ENCODE data around the gene RYR3. TPM values are rescaled to one million over a fixed set of nuclear protein-coding genes. Genes with fewer than 3 reads are reported as not detected.

The RYR3 gene
- total and polyA plus RNA-seq, 2 of the 13 experiments (the other 11 are each of a cell fraction or from before 2014, with no cell fraction given): not detected

DNA sequence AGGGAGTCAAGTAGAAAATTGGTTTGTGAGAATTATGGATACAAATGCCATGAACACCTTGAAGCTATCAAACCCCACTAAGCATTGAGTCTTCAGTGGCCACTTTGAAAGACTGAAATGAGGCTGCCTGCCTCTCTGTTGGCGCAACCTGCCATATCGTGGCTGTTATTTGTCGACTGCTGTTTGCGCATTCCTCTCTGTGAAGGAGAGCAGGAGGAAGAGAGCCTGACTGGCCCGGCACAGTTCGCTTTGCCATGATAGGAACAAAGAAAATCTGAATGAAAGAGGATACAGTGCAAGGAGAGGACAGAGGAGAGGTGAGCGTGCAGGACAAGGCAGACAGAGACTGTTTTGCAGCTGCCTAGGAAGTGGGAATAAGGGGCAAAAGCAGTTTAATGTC, 289.4 kb downstream of the RYR3 start:
- Histone ChIP-seq H3K79me2 (ENCODE audit: insufficient read depth, low read length) (no peaks in the 10 kb centered on the region), H3K4me1 (ENCODE audit: insufficient read depth, low read length) (no peaks in the 10 kb centered on the region), H3K9ac (ENCODE audit: insufficient read depth, low read depth, low read length) (no peak overlapping the region), H3K9me3 (ENCODE audit: low read length) (no peaks in the 10 kb centered on the region), H3K27me3 (ENCODE audit: control insufficient read depth in 1 of 2, insufficient read depth in 2 of 2, low read length in 2 of 2) (peaks cover 0 to 6% of the 10 kb centered on the region in 2 experiments; a peak in 2 of 5 replicates), H3K4me2 (ENCODE audit: low read depth, low read length) (no peak overlapping the region), H3K36me3 (replicated peaks in 1 of 2; ENCODE audit: control insufficient read depth in 1 of 2, insufficient read depth in 2 of 2, low read length in 2 of 2) (no peaks in the 10 kb centered on the region), H4K20me1 (ENCODE audit: insufficient read depth, low read length) (no peaks in the 10 kb centered on the region), H3K27ac (ENCODE audit: extremely low read length, insufficient read depth, low read length) (no peak overlapping the region), H3K4me3 (replicated peaks in 1 of 3; ENCODE audit: insufficient read depth in 1 of 3, low read depth in 2 of 3, low read length in 3 of 3) (no peak overlapping the region), H2AFZ (ENCODE audit: low read length) (no peak overlapping the region)
- no TSS peak for BruUV-seq (replicated peaks)
- FAIRE-seq: no peak
- in situ Hi-C loops (cut with HindIII; ENCODE audit: extremely low pct_ligation_motif_present, low pct_unique_long_range_greater_than_20kb) (no loop called here), intact Hi-C loops (cut with micrococcal nuclease; ENCODE audit: unreplicated experiment) (no loop called here)
- 4% methylated on average over 7 of the region's 7 CpGs for WGBS (ENCODE audit: low lambda C conversion rate)
- ATAC-seq: no peak
- DNase-seq (ENCODE audit: low spot score): no peak
- TF ChIP-seq IKZF4 (CRISPR knock-in tag; IDR thresholded peaks at IDR 0.05; ENCODE audit: borderline replicate concordance, low read depth, not compliant biosample characterization): no peak
- no peak for TF ChIP-seq ZFP82 (CRISPR knock-in tag; IDR thresholded peaks at IDR 0.05; ENCODE audit: borderline replicate concordance)
- TF ChIP-seq HIVEP1 (CRISPR knock-in tag; IDR thresholded peaks at IDR 0.05): no peak
- TF ChIP-seq, protein P1, sequence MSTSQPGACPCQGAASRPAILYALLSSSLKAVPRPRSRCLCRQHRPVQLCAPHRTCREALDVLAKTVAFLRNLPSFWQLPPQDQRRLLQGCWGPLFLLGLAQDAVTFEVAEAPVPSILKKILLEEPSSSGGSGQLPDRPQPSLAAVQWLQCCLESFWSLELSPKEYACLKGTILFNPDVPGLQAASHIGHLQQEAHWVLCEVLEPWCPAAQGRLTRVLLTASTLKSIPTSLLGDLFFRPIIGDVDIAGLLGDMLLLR (CRISPR knock-in tag; IDR thresholded peaks at IDR 0.05): no peak
- TF ChIP-seq RARA (CRISPR knock-in tag; IDR thresholded peaks at IDR 0.05): no peak
- no peak for TF ChIP-seq MED8 (CRISPR knock-in tag; IDR thresholded peaks at IDR 0.05; ENCODE audit: insufficient replicate concordance)
- TF ChIP-seq PHF8 (CRISPR knock-in tag; IDR thresholded peaks at IDR 0.05): no peak
- no peak for TF ChIP-seq KLF13 (CRISPR knock-in tag; IDR thresholded peaks at IDR 0.05)
- no peak for TF ChIP-seq ZNF598 (CRISPR knock-in tag; IDR thresholded peaks at IDR 0.05; ENCODE audit: borderline replicate concordance)
- TF ChIP-seq ARID2 (CRISPR knock-in tag; IDR thresholded peaks at IDR 0.05; ENCODE audit: borderline replicate concordance): no peak
- TF ChIP-seq, protein P2, sequence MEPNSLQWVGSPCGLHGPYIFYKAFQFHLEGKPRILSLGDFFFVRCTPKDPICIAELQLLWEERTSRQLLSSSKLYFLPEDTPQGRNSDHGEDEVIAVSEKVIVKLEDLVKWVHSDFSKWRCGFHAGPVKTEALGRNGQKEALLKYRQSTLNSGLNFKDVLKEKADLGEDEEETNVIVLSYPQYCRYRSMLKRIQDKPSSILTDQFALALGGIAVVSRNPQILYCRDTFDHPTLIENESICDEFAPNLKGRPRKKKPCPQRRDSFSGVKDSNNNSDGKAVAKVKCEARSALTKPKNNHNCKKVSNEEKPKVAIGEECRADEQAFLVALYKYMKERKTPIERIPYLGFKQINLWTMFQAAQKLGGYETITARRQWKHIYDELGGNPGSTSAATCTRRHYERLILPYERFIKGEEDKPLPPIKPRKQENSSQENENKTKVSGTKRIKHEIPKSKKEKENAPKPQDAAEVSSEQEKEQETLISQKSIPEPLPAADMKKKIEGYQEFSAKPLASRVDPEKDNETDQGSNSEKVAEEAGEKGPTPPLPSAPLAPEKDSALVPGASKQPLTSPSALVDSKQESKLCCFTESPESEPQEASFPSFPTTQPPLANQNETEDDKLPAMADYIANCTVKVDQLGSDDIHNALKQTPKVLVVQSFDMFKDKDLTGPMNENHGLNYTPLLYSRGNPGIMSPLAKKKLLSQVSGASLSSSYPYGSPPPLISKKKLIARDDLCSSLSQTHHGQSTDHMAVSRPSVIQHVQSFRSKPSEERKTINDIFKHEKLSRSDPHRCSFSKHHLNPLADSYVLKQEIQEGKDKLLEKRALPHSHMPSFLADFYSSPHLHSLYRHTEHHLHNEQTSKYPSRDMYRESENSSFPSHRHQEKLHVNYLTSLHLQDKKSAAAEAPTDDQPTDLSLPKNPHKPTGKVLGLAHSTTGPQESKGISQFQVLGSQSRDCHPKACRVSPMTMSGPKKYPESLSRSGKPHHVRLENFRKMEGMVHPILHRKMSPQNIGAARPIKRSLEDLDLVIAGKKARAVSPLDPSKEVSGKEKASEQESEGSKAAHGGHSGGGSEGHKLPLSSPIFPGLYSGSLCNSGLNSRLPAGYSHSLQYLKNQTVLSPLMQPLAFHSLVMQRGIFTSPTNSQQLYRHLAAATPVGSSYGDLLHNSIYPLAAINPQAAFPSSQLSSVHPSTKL (CRISPR knock-in tag; IDR thresholded peaks at IDR 0.05): no peak
- POLR2A ChIA-PET: no interaction called here
- CTCF ChIA-PET (ENCODE audit: low intra/inter-chr PET ratio, low total read pairs): no interaction called here

Data from HepG2 (cell line).